GM12872 (cell line): ENCODE data around the gene CAPN5.

Experiments used
- CTCF ChIP-seq: IDR thresholded peaks from 3 replicates; pipeline ENCODE4 v1.5.1; 2011; ENCODE audit warnings: low read depth, mild to moderate bottlenecking, low read length, moderate library complexity; ENCODE audit not compliant: insufficient read depth

Gene CAPN5

GRCh38 chr11:77044886-77045285 is 21.9 kb upstream of the CAPN5 start:
- TF ChIP-seq CTCF: no peak

- peak; percentile 72; the same call in 2 of the 3 replicates for TF ChIP-seq CTCF
These were observed 20.7 kb upstream of the CAPN5 start for GRCh38 chr11:77046060-77046501.

GRCh38 chr11:77047007-77047927 is 19.5 kb upstream of the CAPN5 start:
- peak; percentile 62 for TF ChIP-seq CTCF

GRCh38 chr11:77049026-77049425 is 17.7 kb upstream of the CAPN5 start:
- TF ChIP-seq CTCF: no peak

GRCh38 chr11:77051511-77051910 is 15.3 kb upstream of the CAPN5 start:
- TF ChIP-seq CTCF: no peak

DNA sequence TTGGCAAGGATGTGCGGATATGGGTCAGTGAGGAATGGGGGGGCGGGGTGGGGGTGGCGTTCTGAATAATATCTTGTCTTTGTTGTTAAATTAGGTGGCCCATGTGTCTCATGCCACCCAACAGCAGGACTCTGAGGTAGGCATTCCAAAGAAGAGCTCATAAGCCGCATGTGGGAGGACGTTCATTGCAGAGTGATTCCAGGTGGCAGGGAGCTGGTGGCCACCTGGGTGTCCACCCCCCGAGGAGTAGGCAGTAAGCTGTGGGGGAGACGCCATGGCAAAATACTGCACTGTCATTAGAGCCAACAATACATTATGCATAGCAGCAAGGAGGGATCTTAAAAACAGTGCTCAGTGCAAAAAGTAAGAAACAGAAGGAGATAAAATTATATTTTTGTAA is 14.3 kb upstream of the CAPN5 start:
- TF ChIP-seq CTCF: no peak

GRCh38 chr11:77053217-77054015 is 13.4 kb upstream of the CAPN5 start:
- no peak for TF ChIP-seq CTCF
